COLO668 (cell line): Measurements from ENCODE around the gene GTF2H3.

Source experiments
- DNase-seq: peaks from one replicate; lab custom pipeline; 2025; ENCODE audit not compliant: unreplicated experiment; lab: John Stamatoyannopoulos, UW

The GTF2H3 gene

DNA sequence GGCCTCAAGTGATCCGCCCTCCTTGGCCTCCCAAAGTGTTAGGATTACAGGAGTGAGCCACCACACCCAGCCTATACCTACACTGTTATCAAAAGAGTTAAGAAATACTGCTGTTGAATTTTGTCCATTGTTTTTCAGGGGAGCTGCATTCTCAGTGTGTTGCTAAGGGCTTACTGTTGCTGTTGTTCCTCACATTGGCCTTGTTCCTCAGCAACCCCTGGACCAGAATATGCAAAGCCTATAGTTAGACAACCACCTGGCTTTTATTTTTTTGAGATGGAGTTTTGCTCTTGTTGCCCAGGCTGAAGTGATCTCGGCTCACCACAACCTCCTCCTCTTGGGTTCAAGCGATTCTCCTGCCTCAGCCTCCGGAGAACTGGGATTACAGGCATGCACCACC is 73.8 kb downstream of the GTF2H3 start:
- no peak for DNase-seq
